Stimulated activated CD8-positive, alpha-beta memory T cell treated with anti-CD3 and anti-CD28 coated beads, Interleukin-2, amount 100 ng/mL, for 1 hour (primary cell): ENCODE data around the gene NOXA1.

Source experiments
- DNase-seq, 2 donors: peaks; one replicate each; pipeline ENCODE4 v3.0.0-alpha.2; 2020; ENCODE audit warnings: low read depth in 2 of 2

The NOXA1 gene

GRCh38 chr9:137387114-137387890 is 35.9 kb upstream of the NOXA1 start:
- DNase-seq = no peak

- DNase-seq = no peak
Measured at GRCh38 chr9:137387891-137388560, 35.2 kb upstream of the NOXA1 start.

GRCh38 chr9:137388589-137389427 is 34.4 kb upstream of the NOXA1 start:
- DNase-seq = no peak

- DNase-seq = no peak
Measured at GRCh38 chr9:137389428-137389746, 33.8 kb upstream of the NOXA1 start.

- DNase-seq = no peak
Measured at GRCh38 chr9:137390553-137391410, 32.4 kb upstream of the NOXA1 start.

GRCh38 chr9:137391411-137391754 is 31.8 kb upstream of the NOXA1 start:
- DNase-seq = no peak

- no peak for DNase-seq
Measured at GRCh38 chr9:137392232-137393007, 30.8 kb upstream of the NOXA1 start.

GRCh38 chr9:137393176-137394150 is 29.7 kb upstream of the NOXA1 start:
- no peak for DNase-seq

- DNase-seq = no peak
Measured at GRCh38 chr9:137394866-137395665, 28.1 kb upstream of the NOXA1 start.

GRCh38 chr9:137395666-137396010 is 27.6 kb upstream of the NOXA1 start:
- DNase-seq = no peak

GRCh38 chr9:137396227-137396626 is 27.0 kb upstream of the NOXA1 start:
- DNase-seq = no peak

GRCh38 chr9:137396634-137397367 is 26.4 kb upstream of the NOXA1 start:
- DNase-seq = no peak

GRCh38 chr9:137397675-137398423 is 25.3 kb upstream of the NOXA1 start:
- no peak for DNase-seq

GRCh38 chr9:137398561-137399468 is 24.4 kb upstream of the NOXA1 start:
- DNase-seq = no peak

- DNase-seq = no peak
Measured at GRCh38 chr9:137402746-137403145, 20.4 kb upstream of the NOXA1 start.

- DNase-seq = no peak
Measured at GRCh38 chr9:137403269-137403668, 19.9 kb upstream of the NOXA1 start.
